DMS53 treated with DMSO at 0.1 percent for 48 hours (cell line): ENCODE measurements around the gene TSPAN11.

Source experiments
- DNase-seq: peaks from one replicate; lab custom pipeline; 2025; ENCODE audit not compliant: unreplicated experiment; lab: John Stamatoyannopoulos, UW

TSPAN11 gene

DNA sequence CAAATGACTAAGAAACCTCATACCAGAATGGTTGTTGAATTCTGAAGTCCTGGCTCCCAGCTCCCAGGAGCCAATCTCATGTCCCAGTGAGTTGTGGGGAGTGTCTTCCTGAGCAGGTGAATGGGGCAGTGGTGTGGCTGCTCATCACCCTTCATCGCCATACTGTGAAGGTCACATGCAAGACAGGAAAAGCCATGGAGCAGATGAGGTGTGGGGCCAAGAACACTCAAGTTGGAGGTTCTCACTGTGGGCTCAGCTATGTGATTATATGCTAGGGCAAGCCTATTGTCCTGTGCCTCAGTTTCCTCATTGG lies 16.6 kb upstream of the TSPAN11 start:
- DNase-seq, result no peak

GRCh38 chr12:30911207-30911606 lies 15.3 kb upstream of the TSPAN11 start:
- no peak for DNase-seq

DNA sequence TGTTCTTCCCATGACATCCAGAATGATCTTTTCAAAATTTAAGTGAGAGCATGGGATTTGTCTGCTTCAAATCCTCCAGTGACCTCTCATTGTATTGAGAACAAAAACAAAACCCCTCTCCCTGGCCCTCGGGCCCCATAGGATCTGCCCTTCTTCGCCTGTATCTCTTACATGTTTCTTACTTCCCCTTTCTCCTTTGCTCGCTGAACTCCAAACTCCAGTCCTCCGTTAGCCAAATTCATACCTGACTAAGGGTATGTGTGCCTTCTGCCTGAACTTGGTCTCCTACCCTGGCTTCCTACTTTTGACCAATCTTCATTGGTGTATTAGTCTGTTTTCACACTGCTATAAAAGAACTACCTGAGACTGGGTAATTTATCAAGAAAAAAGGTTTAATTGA lies 13.2 kb upstream of the TSPAN11 start:
- no peak for DNase-seq

DNA sequence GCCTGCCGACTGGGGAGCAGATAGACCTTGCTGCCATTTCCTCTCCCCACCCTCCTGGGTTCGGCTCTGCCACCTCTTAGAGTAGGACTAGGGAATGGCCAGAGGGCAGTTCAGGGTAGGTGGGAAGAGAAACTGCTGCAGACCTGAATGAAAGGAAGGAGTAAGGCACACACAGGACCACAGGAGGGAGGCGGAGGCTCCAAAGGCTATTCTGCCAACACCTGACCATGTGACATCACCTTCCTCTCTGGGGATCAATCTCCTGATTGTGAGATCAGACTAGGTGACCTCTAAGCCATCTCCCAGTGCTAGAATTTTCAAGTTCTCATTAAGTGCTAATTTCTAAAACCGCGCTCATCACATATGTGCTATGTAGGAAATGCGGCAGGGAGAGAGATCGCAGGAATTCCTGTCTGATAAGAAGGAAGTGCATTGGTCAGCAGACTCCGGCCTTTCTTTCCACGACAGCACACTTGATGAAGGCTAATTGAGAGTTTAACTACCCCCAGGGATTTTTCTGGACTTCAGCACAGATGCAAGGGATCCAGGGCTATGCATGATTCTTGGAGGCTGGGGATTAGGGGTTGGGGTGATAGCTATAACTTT lies 11.5 kb upstream of the TSPAN11 start:
- DNase-seq, result no peak

DNA sequence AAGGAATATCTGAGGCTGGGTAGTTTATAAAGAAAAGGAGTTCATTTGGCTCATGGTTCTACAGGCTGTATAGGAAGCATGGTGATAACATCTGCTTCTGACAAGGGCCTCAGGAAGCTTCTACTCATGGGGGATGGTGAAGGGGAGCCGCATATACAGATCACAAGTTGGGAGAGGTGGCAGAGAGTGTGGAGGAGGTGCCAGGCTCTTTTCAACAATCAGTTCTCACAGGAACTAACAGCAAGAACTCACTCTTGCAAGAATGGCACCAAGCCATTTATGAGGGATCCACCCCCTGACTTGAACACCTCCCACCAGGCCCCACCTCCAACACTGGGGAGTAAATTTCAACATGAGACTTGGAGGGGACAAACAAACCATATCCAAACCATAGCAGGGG lies 3.5 kb upstream of the TSPAN11 start:
- DNase-seq, result no peak

GRCh38 chr12:30925607-30926242 lies 823 bp upstream of the TSPAN11 start:
- no peak for DNase-seq

GRCh38 chr12:30927222-30927611 lies 669 bp downstream of the TSPAN11 start:
- no peak for DNase-seq

DNA sequence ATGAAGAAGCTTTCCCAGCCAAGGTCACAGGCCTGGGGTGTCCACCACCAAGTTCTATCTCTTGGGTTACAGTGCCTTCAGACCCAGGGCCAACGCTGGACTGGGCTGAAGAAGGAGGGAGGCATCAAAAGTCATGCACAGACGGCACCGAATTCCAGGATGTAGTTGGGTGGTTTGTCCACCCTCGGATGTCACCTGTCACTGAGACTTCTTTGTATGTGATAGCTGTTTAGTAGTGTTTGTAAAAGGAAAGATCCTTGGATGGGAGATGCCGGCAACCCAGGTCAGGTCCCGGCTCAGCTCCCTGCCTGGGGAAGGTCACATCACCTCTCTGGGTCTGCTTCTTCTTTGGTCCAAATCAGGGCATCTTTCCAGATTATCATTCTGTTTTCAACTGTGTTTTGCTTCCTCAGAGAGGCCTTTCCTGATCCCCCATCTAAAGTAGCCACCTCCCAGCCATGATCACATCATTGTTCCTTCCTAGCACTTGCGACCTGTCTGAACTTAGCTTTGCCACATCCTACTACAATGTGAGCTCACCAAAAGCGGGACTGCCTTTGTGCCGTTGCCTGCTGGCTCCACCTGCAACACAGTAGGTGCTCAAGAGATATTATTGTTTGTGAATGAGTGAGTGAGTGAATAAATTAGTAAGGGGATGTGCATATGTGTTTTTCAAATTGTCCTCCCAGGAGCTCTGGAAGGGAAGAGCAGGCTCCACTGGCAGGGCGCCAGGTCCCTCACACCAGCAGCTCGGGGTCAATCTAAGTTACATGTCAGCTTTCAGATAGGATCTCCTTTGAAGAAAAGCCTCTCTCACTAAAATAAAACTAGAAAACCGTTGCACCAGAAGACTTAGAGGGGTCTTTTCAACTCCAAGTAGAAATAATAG lies 2.1 kb downstream of the TSPAN11 start:
- DNase-seq, result no peak

GRCh38 chr12:30930238-30930637 lies 3.7 kb downstream of the TSPAN11 start:
- DNase-seq, result peak; percentile 22

DNA sequence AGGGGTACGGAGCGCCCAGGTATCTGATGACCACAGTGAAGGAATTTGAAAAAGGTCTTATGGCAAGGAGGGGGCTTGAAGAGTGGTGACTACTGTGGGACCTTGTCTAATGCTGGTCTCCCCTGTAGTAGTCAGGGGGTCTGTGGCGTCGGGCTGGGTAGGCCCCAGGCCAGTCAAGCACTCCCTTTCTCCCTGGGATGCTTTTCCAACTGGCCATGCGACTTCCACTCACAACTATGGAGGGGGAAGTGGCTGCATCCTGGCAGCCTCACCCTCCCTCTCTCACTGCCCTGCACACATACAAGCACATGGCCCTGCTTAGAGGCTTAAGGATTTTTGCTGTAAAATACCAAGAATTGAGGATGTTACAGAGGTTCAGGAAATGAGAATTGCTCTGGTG lies 4.1 kb downstream of the TSPAN11 start:
- DNase-seq, result no peak

DNA sequence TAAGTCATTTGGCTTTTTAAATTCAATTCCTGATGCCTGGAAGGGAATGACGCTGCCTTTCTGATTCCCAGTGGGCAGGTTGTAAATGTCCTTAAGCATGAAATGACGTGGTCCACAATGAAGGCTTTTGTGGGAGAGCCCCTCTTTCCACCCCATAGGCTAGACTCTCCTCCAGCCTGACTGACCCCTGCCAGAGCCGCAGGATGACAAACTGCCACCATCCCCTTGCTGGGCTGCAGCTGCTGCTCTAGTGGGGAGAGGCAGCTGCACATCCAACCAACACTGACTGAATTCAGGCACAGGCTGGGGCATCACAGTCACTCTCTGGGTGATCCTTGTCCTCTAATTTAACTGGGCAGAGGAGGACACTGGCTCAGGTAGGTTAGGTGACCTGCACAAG lies 6.3 kb downstream of the TSPAN11 start:
- no peak for DNase-seq

- no peak for DNase-seq
Observed at GRCh38 chr12:30934811-30935210, 8.3 kb downstream of the TSPAN11 start.

- no peak for DNase-seq
Observed at GRCh38 chr12:30936036-30936435, 9.5 kb downstream of the TSPAN11 start.

GRCh38 chr12:30939234-30939633 lies 12.7 kb downstream of the TSPAN11 start:
- no peak for DNase-seq

DNA sequence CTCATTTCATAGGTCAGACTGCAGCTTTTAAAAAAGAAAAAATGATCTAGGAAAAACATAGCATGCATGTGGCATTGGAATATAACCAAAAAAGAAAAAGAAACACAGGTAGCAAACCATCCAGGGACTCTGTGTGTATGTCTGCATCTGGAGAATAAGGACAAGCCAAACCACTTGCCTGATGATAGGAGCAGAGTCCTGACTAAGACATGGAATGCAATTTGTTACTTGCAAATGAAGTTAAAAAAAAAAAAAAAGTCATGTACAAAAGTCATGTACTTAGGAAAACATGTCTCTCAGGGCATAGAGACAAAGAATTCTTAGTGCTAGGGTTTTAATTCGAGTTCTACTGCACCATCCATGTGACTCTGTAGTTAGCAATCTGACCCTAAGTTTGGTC lies 15.9 kb downstream of the TSPAN11 start:
- no peak for DNase-seq

GRCh38 chr12:30942936-30943335 lies 16.4 kb downstream of the TSPAN11 start:
- DNase-seq, result no peak

GRCh38 chr12:30945443-30946164 lies 19.1 kb downstream of the TSPAN11 start:
- no peak for DNase-seq

DNA sequence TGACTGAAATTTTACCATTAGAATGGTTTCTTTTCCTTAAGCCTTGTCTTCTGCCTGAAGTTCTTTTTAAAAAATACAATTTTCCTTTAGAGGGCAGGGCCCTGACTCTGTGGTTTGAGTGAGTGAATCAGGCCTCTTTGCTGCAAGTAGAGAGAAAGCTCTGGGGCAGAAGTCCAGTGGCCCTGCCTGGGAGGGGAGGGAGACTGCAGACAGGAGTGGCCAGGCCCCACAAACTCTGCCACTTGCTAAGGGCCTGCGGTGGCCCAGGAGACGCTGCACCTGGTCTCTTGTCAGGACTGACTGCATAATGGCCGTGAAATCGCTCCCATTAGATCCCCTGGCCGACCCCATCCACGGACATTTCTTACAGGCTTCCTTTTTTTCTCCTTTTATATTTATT lies 25.5 kb downstream of the TSPAN11 start:
- no peak for DNase-seq

GRCh38 chr12:30953257-30953656 lies 26.7 kb downstream of the TSPAN11 start:
- DNase-seq, result no peak

DNA sequence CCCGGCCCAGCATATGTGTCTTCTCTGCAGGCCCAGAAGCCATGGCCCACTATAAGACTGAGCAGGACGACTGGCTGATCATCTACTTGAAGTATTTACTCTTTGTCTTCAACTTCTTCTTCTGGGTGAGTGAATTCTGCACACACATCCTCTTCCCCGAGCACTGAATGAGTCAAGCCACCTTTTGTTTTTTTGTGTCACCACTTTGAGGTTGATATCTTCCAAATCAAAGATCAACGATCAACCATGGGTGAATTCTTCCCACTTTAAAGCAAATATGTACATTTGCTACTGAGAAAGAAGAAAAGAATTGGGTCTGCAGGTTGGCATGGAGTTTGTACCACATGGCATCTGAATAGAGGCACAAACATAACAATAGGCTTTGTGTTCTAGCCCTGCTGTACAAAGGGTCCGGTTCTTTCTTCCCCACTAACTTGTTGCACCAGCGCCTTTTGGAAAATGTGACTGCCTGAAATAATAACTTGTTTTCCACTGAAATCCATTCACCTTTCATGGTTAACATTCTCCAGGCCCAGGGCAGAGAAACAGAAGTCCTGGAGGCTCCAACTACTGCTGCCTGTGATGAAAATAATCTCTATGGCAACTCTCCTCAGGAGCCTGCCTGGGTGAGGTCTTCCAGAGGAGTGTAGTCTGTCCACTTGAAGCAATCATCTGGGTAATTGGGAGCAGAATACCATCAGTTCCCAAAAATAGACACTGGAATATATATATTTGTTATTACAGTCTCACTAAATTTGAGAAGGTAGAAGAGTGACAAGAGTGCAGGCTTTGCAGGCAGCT lies 27.6 kb downstream of the TSPAN11 start:
- peak; percentile 24 for DNase-seq

DNA sequence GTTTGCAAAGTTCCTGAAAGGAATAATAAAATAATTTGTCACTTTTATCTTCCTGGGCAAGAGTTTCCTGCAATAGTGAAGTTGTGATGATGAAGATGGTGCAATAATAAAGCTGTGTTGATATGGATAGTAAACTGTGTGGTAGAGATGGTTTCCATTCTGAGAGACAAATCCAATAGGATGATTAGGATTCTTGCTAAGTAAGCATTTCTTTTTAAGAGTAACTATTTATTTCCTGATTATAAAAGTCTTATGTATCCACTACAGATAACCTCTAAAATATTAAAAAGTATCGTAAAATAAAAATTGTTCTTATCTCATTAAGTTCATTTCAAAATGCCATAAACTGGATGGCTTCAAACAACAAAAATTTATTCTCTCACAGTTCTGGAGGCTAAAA lies 28.7 kb downstream of the TSPAN11 start:
- no peak for DNase-seq
